ENCODE data around the gene WNK2.
"Not testable (repeated sequence)": the region's sequence is repeated elsewhere in the genome, so short reads cannot be mapped to it uniquely, and the experiment has no call there.

WNK2 gene

GRCh38 chr9:93235300-93235960, 51.5 kb downstream of the WNK2 start:
- DNase-seq (ENCODE audit: low read depth in 2 of 2) = no peak

GRCh38 chr9:93236541-93237206, 52.7 kb downstream of the WNK2 start:
- no peak for DNase-seq (ENCODE audit: low read depth in 2 of 2)

- DNase-seq (ENCODE audit: low read depth in 2 of 2) = peak in 1 of 2 donors; percentile 1
These were observed 53.6 kb downstream of the WNK2 start for GRCh38 chr9:93237540-93237939.

GRCh38 chr9:93238953-93239925, 55.3 kb downstream of the WNK2 start:
- DNase-seq (ENCODE audit: low read depth in 2 of 2) = no peak

- DNase-seq (ENCODE audit: low read depth in 2 of 2) = no peak
These were observed 57.0 kb downstream of the WNK2 start for GRCh38 chr9:93240891-93241334.

- no peak for DNase-seq (ENCODE audit: low read depth in 2 of 2)
These were observed 59.2 kb downstream of the WNK2 start for GRCh38 chr9:93243112-93243511.

- DNase-seq (ENCODE audit: low read depth in 2 of 2) = no peak
These were observed 60.2 kb downstream of the WNK2 start for GRCh38 chr9:93244101-93244500.

- no peak for DNase-seq (ENCODE audit: low read depth in 2 of 2)
These were observed 60.8 kb downstream of the WNK2 start for GRCh38 chr9:93244510-93245436.

GRCh38 chr9:93245437-93245970, 61.6 kb downstream of the WNK2 start:
- DNase-seq (ENCODE audit: low read depth in 2 of 2) = no peak

GRCh38 chr9:93246111-93246510, 62.2 kb downstream of the WNK2 start:
- DNase-seq (ENCODE audit: low read depth in 2 of 2) = no peak

- DNase-seq (ENCODE audit: low read depth in 2 of 2) = no peak
These were observed 62.6 kb downstream of the WNK2 start for GRCh38 chr9:93246526-93246925.

GRCh38 chr9:93247099-93247865, 63.3 kb downstream of the WNK2 start:
- no peak for DNase-seq (ENCODE audit: low read depth in 2 of 2)

- no peak for DNase-seq (ENCODE audit: low read depth in 2 of 2)
These were observed 64.0 kb downstream of the WNK2 start for GRCh38 chr9:93247892-93248291.

GRCh38 chr9:93248386-93249040, 64.6 kb downstream of the WNK2 start:
- DNase-seq (ENCODE audit: low read depth in 2 of 2) = no peak

GRCh38 chr9:93250185-93250584, 66.2 kb downstream of the WNK2 start:
- DNase-seq (ENCODE audit: low read depth in 2 of 2) = no peak

- DNase-seq (ENCODE audit: low read depth in 2 of 2) = not testable (repeated sequence)
These were observed 67.4 kb downstream of the WNK2 start for GRCh38 chr9:93251309-93251708.

GRCh38 chr9:93252116-93252780, 68.3 kb downstream of the WNK2 start:
- DNase-seq (ENCODE audit: low read depth in 2 of 2) = no peak

GRCh38 chr9:93252781-93253530, 69.0 kb downstream of the WNK2 start:
- no peak for DNase-seq (ENCODE audit: low read depth in 2 of 2)

Measured in stimulated activated CD8-positive, alpha-beta memory T cell treated with anti-CD3 and anti-CD28 coated beads, Interleukin-15, amount 100 ng/mL, for 4 hours (primary cell).